HG03520 (cell line): Measurements from ENCODE around the gene C15orf39.
"Not testable (repeated sequence)": the region's sequence is repeated elsewhere in the genome, so short reads cannot be mapped to it uniquely, and the experiment has no call there.

Source experiments
- ATAC-seq: cut with Tn5 transposase; IDR thresholded peaks from one replicate; pipeline ENCODE4 v1.9.1; 2021; ENCODE audit warnings: mild to moderate bottlenecking, moderate library complexity; ENCODE audit not compliant: unreplicated experiment

Gene C15orf39

GRCh38 chr15:75258620-75259343, 57.1 kb downstream of the C15orf39 start:
- not testable (repeated sequence) for ATAC-seq

- not testable (repeated sequence) for ATAC-seq
Measured at GRCh38 chr15:75259873-75260272, 58.2 kb downstream of the C15orf39 start.
